Lung (tissue), 12 donors: Measurements from ENCODE around the gene LIX1. TPM values are rescaled to one million over a fixed set of nuclear protein-coding genes. Genes with fewer than 3 reads are reported as not detected.

ENCODE experiments used
- ATAC-seq: fragments of 200-7000 bp; cut with Tn5 transposase; one replicate; pipeline ENCODE4 v1.9.1; 2020; ENCODE audit warnings: moderate number of reproducible peaks; ENCODE audit not compliant: insufficient read depth, low FRiP score
- DNase-seq, 3 donors: peaks; one replicate each; pipeline ENCODE4 v3.0.0-alpha.2; 2013 to 2017
- H3K27ac ChIP-seq, 2 donors: one replicate each; pipeline ENCODE4 v1.5.1; 2013; ENCODE audit warnings: mild to moderate bottlenecking in 2 of 2, moderate library complexity in 2 of 2, control low read depth in 1 of 2, inconsistent platforms in 1 of 2, low read depth in 1 of 2, low read length in 1 of 2
- H3K27me3 ChIP-seq, 3 donors: one replicate each; pipeline ENCODE4 v1.5.1; 2013; ENCODE audit warnings: low read length in 2 of 3; ENCODE audit not compliant: control insufficient read depth in 3 of 3, insufficient read depth in 3 of 3
- H3K36me3 ChIP-seq, 4 donors: one replicate each; pipeline ENCODE4 v1.5.1; 2013; ENCODE audit warnings: low read length in 4 of 4, mild to moderate bottlenecking in 1 of 4, moderate library complexity in 1 of 4; ENCODE audit not compliant: control insufficient read depth in 4 of 4, insufficient read depth in 4 of 4
- H3K4me1 ChIP-seq, 5 donors: one replicate each; pipeline ENCODE4 v1.5.1; 2013; ENCODE audit warnings: low read length in 5 of 5, mild to moderate bottlenecking in 2 of 5, moderate library complexity in 1 of 5; ENCODE audit not compliant: control insufficient read depth in 5 of 5, insufficient read depth in 5 of 5
- H3K4me3 ChIP-seq: one replicate; pipeline ENCODE4 v1.5.1; 2013; ENCODE audit warnings: mild to moderate bottlenecking, control low read depth, moderate library complexity
- H3K9ac ChIP-seq, 2 donors: one replicate each; pipeline ENCODE4 v1.5.1; 2013; ENCODE audit warnings: low read length in 2 of 2, control low read depth in 1 of 2; ENCODE audit not compliant: insufficient read depth in 1 of 2
- H3K9me3 ChIP-seq, 4 donors: one replicate each; pipeline ENCODE4 v1.5.1; 2013; ENCODE audit warnings: low read length in 3 of 4, mild to moderate bottlenecking in 1 of 4, moderate library complexity in 1 of 4; ENCODE audit not compliant: control insufficient read depth in 4 of 4, insufficient read depth in 3 of 4
- WGBS, 2 donors: extraction: QIAGEN DNeasy Blood & Tissue Kit; methylation state at CpG; one replicate each; pipeline ENCODE4 v1.1.7; 2013; 5-methylcytosine and 5-hydroxymethylcytosine counted together
- polyA plus RNA-seq, 2 donors: library from polyadenylated mRNA; stranded (reverse); fragments of 200-250 nt; gene quantifications; one replicate each; pipeline ENCODE4 v1.2.1, GENCODE V29; 2013
- total RNA-seq, 2 donors: library from RNA; depleted of rRNA in 1 of 2; stranded (reverse); fragments of >200 nt in 1 of 2; gene quantifications; one replicate each; pipeline ENCODE4 v1.2.1, GENCODE V29; 2014 to 2021
- TF ChIP-seq, protein P1 (sequence below): IDR thresholded peaks from 2 replicates; pipeline ENCODE4 v1.5.1; 2012; ENCODE audit warnings: mild to moderate bottlenecking; ENCODE audit errors: control extremely low read depth, extremely low read depth
- donor health status: control.
- donor health status: control.
- donor health status: Bipolar disorder and iron deficiency.
- donor health status: healthy.
- donor health status: DM: yes; HTN: yes; CAD: no.

The LIX1 gene
- total and polyA plus RNA-seq, 4 donors: 0.11 TPM; not detected in 3

DNA sequence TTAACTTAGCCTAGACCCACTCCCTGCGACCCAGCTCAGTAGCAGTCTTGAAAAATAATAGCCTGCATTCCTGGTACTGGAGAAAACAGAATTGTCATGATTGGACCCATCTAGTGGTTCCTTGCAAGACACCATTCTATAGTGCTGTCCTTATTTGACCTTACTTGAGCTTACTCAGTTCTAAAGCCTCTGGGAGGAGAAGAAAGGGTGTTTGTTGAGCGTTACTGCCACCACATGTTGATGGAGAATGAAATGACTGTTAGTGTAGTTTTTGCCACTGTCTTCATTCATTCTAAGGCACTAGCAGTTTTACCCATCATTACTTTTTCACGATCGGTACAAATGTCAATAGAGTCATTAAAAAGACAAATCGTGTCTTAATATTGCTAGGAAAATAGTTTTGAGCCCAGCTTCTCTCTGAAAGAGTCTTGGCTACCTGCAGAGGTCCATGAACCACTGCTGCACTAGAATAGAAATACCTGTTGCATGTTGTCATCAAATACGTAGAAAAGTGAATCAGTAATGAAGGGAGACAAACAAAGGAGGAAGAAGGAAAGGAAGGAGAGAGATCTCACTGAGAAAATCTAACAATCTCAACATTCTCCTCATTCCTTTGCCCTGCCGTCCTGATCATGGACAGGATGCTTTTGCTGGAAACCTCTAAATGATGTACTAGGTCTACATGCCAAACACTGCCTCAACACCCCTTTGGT is 96.0 kb downstream of the LIX1 start:
- H3K27me3 ChIP-seq: no peaks in the 10 kb centered on the region
- ATAC-seq (no peak), DNase-seq (no peak)
- 86 to 89% methylated on average over 7 of the region's 7 CpGs for WGBS, 2 donors
- no peak overlapping the region for H3K27ac ChIP-seq
- TF ChIP-seq, protein P1, sequence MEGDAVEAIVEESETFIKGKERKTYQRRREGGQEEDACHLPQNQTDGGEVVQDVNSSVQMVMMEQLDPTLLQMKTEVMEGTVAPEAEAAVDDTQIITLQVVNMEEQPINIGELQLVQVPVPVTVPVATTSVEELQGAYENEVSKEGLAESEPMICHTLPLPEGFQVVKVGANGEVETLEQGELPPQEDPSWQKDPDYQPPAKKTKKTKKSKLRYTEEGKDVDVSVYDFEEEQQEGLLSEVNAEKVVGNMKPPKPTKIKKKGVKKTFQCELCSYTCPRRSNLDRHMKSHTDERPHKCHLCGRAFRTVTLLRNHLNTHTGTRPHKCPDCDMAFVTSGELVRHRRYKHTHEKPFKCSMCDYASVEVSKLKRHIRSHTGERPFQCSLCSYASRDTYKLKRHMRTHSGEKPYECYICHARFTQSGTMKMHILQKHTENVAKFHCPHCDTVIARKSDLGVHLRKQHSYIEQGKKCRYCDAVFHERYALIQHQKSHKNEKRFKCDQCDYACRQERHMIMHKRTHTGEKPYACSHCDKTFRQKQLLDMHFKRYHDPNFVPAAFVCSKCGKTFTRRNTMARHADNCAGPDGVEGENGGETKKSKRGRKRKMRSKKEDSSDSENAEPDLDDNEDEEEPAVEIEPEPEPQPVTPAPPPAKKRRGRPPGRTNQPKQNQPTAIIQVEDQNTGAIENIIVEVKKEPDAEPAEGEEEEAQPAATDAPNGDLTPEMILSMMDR: no peak
- H3K9ac ChIP-seq: no peak overlapping the region
- H3K4me1 ChIP-seq: peaks cover 0 to 5% (median 4%) of the 10 kb centered on the region in 5 donors
- H3K4me3 ChIP-seq: no peak overlapping the region
- H3K36me3 ChIP-seq: no peaks in the 10 kb centered on the region
- no peaks in the 10 kb centered on the region for H3K9me3 ChIP-seq

- DNase-seq: peak in 2 of 3 donors; percentile 10 to 38
Measured at GRCh38 chr5:97044052-97044451, 98.4 kb downstream of the LIX1 start.

GRCh38 chr5:97043511-97043910 is 98.9 kb downstream of the LIX1 start:
- Histone ChIP-seq H3K4me1 (peaks cover 0 to 5% (median 4%) of the 10 kb centered on the region in 5 donors), H3K9ac (no peak overlapping the region), H3K9me3 (no peaks in the 10 kb centered on the region), H3K36me3 (no peaks in the 10 kb centered on the region), H3K27ac (peak overlapping the region in 1 of 2 donors; percentile 39), H3K27me3 (no peaks in the 10 kb centered on the region), H3K4me3 (no peak overlapping the region)
- no peak for DNase-seq
- ATAC-seq: no peak
- TF ChIP-seq, protein P1: no peak
- 71 to 77% methylated on average over 3 of the region's 3 CpGs for WGBS, 2 donors

More at GRCh38 chr5:97044052-97044451, 98.4 kb downstream of the LIX1 start:
- TF ChIP-seq, protein P1: no peak
- no peaks in the 10 kb centered on the region for H3K27me3 ChIP-seq
- ATAC-seq: no peak
- H3K36me3 ChIP-seq: no peaks in the 10 kb centered on the region
- no peak overlapping the region for H3K9ac ChIP-seq
- H3K4me1 ChIP-seq: peaks cover 0 to 5% (median 4%) of the 10 kb centered on the region in 5 donors
- H3K9me3 ChIP-seq: no peaks in the 10 kb centered on the region
- no peak overlapping the region for H3K4me3 ChIP-seq
- WGBS, 2 donors: 72 to 89% methylated on average over 2 of the region's 2 CpGs
- H3K27ac ChIP-seq: no peak overlapping the region
